Fibroblast of skin of back (primary cell): ENCODE measurements around the gene RGPD3. TPM values are rescaled to one million over a fixed set of nuclear protein-coding genes. Genes with fewer than 3 reads are reported as not detected.
"Not testable (repeated sequence)": the region's sequence is repeated elsewhere in the genome, so short reads cannot be mapped to it uniquely, and the experiment has no call there.

Source experiments
- DNase-seq: peaks from one replicate; pipeline ENCODE4 v3.0.0-alpha.2; 2013
- polyA plus RNA-seq, 2 experiments: library from polyadenylated mRNA; unstranded; fragments of 120-200 nt; gene quantifications; one replicate each; pipeline ENCODE4 v1.2.1, GENCODE V29; 2013; ENCODE audit not compliant: insufficient read length in 2 of 2

Gene RGPD3
- 0.13 TPM for polyA plus RNA-seq (2013, experiment 1 of 2; ENCODE audit: insufficient read length)
- polyA plus RNA-seq (2013, experiment 2 of 2; ENCODE audit: insufficient read length): 0.11 TPM

DNA sequence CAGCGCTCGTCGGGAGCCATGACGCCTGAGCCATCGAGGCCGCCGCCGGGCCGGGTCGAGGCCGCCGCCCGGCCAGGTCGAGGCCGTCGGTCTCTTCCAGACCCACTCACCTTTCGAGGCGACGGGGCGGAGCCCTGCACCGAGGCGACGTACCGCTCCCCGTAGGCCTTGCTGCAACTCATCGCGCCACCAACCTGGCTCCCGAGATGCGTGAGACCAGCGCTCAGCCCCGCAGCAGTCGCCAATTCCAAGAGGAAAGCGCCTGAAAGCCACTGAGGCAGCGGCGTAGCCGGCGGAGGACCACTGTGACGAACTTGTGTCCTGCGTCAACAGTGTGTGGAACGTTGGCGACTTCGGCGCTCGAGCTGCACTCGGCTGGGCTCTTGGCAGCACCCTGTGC lies at the start of gene RGPD3:
Gene RGPD3, minus strand, starts transcription at position 307 of the 400 bp plus-strand sequence. Its CDS starts 125 bp downstream, at position 182.
- DNase-seq: not testable (repeated sequence)

DNA sequence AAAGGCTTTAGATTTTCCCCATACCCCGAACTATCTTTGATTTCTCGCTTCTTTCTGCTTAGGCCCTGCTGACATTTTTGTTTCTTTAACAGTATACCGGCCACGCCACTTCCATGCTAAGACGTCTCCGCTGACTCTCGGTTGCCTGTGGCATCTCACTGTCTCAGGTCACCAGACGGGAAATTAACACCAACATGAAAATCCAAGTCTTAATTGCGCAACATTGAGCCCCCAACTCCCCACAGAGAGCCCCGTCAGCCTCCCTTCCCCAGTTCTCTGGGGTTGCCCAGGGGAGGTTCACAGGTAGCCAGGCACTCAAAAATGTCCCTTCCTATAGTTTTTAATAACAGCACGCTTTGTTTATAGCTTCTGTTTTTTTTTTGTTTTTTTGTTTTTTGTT lies 49.1 kb upstream of the RGPD3 start:
- no peak for DNase-seq

DNA sequence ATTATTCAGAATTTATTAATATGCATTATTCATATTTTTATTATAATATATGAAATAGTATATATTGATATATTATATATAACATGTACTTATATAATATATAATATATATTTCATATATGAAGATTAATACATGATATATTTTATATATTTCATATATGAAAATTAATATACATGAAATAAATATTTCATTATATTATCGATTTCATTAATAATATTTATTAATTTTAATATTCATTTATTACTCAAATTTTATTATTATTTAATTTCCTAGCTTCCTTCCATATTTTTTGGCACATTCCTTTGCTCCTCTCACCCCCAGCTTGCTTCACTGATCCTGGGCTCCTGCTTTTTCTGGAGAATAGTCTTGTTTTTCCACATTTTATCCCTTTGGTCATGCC lies 48.7 kb upstream of the RGPD3 start:
- no peak for DNase-seq

DNA sequence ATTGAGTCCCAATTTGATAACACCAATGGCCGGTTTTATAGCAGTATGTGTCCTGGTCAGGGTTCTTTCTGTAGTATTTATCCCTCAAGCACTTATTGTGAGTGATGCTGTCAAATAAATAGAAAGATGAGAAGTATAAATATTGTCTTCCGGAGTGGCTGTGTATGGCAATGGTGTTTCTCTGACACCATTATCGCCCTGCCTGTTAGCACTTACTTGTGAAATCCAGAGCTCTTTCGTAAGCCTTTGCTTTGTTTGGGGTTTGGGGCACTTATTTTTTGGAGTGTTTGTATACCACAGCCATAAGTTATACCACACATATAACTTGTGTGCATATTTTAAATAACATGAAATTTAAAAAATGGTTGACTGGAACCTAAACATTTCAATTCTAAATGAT lies 48.2 kb upstream of the RGPD3 start:
- no peak for DNase-seq

DNA sequence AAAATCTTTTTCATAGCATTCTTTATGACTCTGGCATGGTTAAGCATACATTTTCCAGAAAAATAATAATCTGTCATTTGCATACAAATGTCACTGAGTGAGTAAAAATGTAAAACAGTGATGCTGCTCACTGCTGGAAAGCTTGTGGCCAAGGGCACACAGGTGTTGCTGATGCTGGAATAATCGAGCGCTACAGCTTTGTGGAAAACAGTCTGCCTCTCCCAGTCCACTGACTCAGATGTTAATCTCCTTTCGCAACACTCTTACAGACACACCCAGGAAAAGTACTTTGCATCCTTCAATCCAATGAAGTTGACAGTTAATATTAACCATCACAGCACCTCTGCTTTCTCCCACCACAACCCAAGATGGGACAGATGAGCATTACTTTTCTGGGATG lies 46.6 kb upstream of the RGPD3 start:
- DNase-seq: not testable (repeated sequence)

DNA sequence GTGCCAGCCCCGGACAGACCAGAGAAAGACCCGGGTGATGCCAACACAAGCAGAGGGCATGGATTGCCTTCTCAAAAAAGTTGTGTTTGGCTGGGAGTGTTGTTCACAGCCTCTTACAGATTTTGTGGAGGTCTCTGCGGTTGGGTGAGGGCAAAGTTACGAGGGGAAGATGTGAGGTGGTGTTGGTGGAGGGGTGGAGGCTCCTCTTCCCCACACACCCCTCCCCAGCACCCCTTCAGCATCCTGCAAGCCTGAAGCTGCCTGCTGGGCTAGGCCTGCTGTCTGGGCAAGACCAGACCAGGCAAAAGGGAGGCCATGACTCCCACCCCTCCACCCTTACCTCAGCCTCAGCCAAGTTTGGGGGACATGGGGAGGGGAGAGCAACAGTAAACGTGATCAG lies 45.2 kb upstream of the RGPD3 start:
- not testable (repeated sequence) for DNase-seq

DNA sequence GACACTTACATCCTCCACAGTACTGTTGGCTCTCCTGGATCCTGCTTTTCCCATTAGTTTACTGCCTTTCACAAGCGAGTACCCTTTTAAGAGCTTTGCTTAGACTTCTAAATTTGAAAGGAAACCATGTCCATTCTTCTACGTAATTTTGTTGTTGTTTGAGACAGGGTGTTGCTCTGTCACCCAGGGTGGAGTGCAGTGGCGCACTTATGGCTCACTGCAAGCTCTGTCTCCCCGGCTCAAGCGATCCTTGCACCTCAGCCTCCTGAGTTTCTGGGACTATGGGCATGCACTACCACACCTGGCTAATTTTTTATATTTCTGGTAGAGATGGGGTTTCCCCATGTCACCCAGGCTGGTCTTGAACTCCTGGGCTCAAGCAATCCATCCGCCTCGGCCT lies 43.7 kb upstream of the RGPD3 start:
- not testable (repeated sequence) for DNase-seq

DNA sequence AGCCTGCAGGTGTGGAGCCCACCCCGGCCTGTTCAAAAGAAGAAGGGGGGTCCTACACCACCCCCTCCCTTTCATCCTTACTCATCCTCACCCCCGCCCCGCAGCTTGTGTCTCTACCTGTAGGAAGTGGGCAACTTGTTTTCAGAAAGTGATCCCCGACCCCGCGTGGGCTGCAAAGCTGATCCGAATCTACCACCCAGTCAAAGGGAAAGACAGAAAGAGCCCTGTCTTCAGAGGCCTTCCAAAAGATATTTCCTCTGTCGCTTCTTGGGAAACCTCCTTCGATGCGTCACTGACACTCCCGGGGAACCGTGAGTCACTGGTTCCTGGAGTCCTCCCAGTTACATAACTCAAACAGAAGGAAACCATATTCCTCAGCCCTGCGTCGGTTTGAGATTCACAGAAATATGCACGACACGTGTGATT lies 43.3 kb upstream of the RGPD3 start:
- DNase-seq: peak; percentile 91

DNA sequence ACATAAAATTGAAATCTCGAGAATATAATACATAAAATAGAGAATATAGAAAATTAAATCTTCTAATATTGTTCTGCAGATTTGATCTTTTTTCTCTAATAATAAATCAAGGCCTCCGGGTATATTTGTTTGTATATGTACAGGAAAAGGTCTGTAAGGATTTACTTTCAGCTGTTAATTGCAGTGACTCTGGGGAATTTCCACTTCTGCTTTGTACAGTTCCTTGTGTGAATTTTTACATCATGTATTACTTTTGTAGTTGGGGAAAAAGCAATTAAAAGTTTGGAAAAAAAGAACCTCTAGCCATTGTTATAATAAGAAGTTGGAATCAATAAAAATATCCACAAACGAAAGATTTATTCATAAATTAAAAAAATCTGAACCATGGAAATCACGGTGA lies 42.6 kb upstream of the RGPD3 start:
- DNase-seq: not testable (repeated sequence)

DNA sequence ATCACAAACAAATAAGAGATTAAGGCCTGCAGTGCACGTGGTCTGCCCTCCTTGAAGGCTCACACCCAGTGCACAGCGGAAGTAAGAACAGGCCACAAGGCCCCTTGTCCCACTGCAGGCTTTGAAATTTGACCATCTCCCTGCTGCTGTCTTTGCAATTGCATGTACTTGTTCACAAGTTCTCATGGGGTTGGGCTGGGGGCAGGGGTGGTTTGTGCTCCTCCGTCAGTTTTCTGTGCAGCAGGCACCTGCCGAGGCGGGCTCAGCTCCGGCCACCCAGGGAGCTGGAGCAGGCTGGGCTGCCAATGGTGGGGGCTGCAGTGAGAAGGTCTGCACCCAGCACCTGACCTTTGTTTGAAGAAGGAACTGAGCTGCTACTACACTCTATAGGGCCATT lies 41.2 kb upstream of the RGPD3 start:
- not testable (repeated sequence) for DNase-seq

DNA sequence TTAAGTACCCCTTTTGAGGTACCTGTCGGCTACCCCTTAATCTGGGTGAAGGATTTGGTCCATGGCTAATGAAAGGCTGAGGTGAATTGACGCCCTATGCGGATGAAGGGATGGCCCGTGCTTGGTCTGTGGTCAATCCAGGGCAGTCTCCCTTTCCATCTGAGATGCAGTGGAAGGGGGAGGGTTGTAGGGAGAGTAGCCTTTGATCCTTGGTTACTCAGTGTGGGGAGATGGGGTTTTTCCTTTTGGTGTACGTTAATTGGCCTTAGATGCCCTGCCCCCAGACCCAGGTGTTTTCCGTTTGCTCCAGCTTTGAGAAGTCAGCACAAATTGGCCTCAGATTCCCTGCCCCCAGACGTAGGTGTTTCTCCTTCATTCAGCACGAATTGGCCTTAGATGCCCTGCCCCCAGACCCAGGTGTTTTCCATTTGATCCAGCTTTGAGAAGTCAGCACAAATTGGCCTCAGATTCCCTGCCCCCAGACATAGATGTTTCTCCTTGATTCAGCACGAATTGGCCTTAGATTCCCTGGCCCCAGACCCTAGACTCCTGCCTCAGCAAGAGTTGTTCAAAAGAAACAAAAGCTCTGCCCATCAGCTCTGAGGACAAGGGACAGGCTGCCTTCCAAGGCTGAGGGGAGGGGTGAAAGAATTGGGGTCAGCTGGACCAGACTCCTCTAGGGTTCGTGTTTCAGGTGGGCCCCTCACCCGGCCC lies 40.6 kb upstream of the RGPD3 start:
- DNase-seq: not testable (repeated sequence)

DNA sequence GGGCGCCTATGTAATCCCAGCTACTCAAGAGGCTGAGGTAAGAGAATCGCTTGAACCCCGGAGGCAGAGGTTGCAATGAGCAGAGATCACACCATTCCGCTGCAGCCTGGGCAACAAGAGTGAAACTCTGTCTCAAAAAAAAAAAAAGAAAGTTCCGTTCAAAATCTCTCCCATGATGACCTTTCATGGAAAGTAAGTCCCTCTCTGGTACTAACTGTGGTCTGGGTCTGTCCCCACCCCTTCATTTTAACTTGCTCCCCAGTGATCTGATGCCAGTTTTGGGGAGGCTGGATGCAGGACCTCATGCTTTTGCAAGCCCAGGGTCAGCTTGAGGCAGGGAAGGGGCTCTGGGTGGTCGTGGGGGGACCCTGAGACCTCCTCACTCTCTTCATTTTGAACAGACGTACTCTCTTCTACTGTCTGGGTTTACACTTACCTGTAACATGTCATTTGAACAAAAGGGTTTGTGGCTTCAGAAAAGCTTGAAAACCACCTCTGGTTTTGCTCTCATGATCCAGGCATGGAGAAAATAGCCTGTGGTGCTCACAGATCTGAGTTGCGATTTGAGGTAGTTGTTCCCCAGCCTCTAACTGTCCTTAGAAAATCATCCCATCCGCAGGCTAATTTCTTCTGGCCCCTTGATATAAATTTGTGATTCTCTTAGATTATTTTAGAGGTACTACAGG lies 37.9 kb upstream of the RGPD3 start:
- DNase-seq: not testable (repeated sequence)

DNA sequence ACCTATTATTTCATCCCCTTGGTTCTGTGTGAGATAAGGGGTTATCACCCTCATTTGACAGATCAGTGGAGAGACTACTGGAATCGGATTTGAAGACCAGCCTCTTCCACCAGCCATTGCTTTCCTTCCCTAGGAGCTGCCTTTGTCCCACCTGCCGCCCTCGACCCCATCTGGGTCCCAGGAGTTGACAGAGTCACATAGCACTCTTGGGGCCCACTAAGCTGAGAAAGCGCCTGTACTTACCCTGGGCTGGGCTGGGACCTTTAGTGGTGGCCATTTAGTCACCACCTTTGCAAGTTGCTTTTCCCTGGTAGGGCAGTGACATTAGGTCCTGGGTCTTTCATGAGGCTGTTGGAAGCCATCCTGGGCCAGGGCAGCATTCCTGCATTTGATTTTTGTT lies 36.6 kb upstream of the RGPD3 start:
- DNase-seq: not testable (repeated sequence)

DNA sequence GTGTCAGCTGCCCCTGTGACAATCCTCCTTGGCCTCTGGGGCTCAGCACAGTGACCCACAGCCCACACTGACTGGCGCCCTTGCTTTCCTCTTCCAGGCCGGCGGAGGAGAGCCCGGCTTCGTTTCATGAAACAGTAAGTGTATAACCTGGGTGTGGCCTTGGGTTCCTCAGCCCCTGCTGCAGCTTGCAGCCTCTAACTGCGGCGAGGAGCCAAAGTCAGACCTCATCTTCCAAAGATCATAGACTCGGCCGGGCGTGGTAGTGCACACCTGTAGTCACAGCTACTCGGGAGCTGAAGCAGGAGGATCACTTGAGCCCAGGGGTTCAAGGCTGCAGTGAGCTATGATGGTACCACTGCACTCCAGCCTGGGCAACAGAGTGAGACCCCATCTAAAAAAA lies 36.0 kb upstream of the RGPD3 start:
- not testable (repeated sequence) for DNase-seq

DNA sequence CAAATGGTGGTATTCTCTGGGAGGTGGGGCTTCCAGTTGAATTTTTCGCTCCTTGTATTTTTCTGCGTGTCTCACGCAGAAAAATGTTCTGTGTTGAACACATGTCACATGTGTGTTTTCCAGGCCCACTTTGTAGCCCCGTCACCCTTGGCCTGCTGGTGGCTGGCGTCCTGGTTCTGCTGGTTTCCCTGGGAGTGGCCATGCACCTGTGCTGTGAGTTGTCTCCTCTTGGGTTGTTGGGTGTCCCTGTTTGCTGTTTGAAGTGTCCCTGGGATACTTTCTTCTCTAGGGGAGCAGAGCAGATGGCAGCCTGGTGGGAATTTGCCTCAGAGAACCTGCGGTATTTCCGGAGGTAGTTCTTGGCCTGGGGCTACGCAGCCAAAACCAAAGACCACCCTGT lies 34.1 kb upstream of the RGPD3 start:
- not testable (repeated sequence) for DNase-seq

DNA sequence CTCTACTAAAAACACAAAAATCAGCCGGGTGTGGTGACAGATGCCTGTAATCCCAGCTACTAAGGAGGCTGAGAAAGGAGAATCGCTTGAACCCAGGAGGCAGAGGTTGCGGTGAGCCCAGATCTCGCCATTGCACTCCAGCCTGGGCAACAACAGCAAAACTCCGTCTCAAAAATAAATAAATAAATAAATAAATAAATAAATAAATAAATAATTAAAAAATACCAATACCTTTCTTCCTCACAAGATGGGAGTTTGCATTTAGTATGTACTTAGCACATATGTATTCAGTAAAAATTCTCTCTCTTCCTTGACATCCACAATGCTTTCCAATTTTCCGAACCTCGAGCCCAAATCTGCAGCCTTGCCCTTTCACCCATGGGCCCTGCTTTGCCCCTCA lies 32.1 kb upstream of the RGPD3 start:
- DNase-seq: not testable (repeated sequence)

DNA sequence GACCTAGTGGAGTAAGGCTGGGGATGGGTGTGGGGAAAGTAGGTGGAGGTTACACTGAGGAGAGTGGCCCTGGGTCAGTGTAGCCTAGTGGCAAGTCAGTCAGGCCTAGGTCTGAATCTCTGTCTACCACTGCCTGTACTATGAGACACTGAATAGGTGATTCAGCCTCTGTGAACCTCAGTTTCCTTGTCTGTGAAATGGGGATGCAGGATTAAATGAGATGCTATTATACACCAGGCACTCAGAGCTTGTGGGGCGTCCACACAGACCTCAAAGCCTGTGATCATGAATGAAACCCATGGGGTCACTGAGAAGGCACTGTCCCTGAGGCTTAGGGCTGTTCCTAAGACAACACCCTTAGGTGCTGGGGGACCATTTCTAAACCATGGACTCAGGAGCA lies 30.3 kb upstream of the RGPD3 start:
- not testable (repeated sequence) for DNase-seq

DNA sequence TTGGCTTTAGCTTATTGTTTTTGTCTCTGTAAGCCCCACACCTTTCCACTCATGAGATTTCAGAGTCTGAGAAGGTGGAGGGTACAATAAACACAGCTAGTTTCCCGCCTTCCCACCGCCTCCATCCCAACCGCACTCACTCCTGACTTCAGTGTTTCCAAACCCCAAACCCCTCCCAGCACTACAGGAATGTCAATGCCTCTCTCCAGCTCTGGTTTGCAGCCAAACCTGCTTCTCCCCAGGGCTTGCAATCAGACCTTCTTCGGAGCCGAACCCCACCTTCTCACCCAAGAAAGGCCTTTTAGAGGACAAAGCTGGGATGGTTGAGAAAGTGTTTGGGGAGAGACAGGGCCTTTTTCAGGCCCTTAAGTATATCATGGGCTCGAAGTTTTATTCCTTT lies 24.7 kb upstream of the RGPD3 start:
- peak; percentile 2 for DNase-seq

DNA sequence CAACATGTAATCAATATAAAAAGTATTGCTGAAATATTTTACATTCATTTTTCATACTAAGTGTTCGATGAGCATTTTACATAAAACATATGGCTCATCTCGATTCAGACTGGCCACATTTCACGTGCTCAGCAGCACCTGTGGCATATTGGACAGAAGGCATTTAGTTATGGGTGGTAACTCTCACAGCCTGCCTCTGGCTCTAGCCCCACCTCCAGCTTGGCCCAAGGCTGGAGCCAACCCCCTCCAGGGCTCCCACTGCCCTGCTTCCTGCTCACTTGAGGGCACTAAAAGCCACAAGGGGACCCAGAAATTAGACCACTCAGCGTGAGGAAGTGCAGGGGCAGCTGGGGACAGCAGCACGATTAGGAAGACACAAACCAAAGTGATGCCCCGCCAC lies 24.2 kb upstream of the RGPD3 start:
- not testable (repeated sequence) for DNase-seq

DNA sequence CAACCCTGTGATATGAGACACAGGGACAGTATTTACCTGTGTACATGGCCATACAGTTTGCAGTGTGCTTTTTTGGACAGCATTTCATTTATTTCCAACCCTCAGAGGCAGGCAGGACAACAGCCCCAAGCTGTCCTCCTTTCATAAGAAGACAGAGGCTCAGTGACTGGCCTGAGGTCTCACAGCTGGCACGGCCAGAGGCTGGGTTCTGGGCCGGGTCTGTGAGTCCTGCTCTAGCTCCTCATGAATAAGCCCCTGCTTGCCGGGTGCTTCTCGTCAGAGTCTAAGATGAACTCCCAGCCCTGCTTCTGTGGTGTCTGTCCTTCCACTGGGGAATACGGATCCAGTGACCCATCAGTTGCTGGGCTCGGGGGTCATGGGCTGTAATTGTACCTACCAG lies 21.5 kb upstream of the RGPD3 start:
- DNase-seq: not testable (repeated sequence)

DNA sequence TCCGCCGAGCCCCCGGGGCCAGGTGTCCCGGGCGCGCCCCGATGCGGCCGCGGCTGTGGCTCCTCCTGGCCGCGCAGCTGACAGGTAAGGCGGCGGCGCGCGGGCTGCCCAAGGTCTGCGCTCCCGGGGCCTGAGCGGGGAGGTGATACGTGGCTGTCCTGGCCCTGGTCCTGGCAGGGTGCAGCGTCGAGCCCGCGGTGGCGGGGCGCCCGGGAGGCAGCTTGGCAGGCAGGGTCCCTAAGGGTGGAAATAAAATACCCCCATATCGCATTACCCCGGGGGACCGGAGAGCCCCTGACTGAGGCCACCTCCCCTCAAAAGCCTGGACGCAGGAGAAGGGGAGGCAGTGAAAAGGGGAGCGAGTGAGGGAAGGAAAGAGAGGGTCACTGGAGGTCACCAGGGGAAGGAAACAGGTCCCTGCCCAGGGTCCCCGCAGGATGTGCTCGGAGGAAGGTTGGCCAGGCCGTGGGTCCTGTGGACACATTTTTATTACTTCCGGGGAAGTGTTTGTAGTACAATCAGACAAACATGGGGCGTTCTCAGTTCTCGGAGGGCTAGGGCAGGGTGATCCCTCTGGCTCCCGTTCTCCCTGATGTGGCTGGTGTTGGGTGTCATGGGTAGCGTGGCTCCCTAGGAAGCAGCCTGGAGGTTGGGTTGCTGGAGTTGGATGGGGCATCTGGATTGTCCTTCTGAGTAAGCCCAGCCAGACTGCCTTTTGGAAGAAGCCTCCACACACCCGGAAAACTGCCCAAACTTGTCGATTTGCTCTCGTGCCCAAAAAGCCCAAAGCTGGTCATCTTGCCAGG lies 19.4 kb upstream of the RGPD3 start:
- not testable (repeated sequence) for DNase-seq

DNA sequence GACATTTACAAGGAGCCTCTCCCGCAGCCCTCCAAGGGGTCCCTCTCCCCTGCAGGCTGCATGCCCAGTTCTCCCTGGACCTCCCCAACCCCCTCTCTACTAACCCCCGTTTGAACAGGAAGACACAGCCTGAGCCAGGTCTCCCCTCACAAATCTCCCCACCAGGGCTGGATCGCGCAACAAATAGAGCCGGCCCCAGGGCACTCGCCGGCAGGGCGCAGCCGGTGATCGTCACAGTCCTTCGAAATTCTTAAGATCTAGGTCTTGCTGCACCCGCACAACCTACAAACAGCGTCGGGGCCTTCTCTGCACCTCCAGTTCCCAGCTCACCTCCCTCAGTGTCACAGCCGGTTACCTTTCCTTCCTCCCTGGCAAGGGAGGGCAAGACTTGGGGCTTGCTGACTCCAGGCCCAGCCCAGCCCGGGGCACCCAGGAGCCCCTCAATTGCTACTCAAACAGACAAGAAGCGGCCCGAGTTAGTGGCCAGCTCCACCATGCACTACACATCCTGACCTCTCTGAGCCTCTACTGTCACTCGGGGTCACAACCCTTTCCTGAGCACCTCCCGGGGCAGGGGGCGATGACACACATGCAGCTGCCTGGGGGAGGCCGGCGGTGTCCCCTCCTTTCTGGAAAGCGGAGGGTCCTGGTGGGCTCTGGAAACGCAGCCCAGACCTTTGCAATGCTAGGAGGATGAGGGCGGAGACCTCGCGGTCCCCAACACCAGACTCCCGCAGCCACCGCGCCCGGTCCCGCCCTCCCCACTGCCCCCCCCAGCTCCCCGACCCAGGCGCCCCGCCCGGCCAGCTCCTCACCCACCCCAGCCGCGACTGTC lies 18.6 kb upstream of the RGPD3 start, which contains the start of gene CD8B2:
Gene CD8B2, plus strand, starts transcription at position 814 of the 835 bp plus-strand sequence. CDS start 63 bp downstream, outside the sequence.
- not testable (repeated sequence) for DNase-seq
